KMS-11 (cell line): ENCODE data around the gene ABCE1.

Experiments used
- H2AFZ ChIP-seq: fragments of 200-600 bp; sonication (generic); 2 replicates; pipeline ENCODE4 v1.6.1; 2016; ENCODE audit warnings: antibody characterized with exemption, mixed run types, low read depth
- H3K27ac ChIP-seq: fragments of 200-600 bp; sonication (generic); 2 replicates; pipeline ENCODE4 v1.6.1; 2016; ENCODE audit warnings: mild to moderate bottlenecking, mixed run types
- H3K27me3 ChIP-seq: fragments of 200-600 bp; sonication (generic); 2 replicates; pipeline ENCODE4 v1.6.1; 2017; ENCODE audit warnings: mild to moderate bottlenecking, low read depth, mixed run types, moderate library complexity; ENCODE audit not compliant: insufficient read depth
- H3K36me3 ChIP-seq: fragments of 200-600 bp; sonication (generic); 2 replicates; pipeline ENCODE4 v1.6.1; 2017; ENCODE audit warnings: mild to moderate bottlenecking, mixed run types; ENCODE audit not compliant: insufficient read depth
- H3K4me1 ChIP-seq: fragments of 200-600 bp; sonication (generic); 2 replicates; pipeline ENCODE4 v1.6.1; 2016; ENCODE audit warnings: mild to moderate bottlenecking, low read depth, mixed run types; ENCODE audit not compliant: poor library complexity, severe bottlenecking
- H3K4me2 ChIP-seq: fragments of 200-600 bp; sonication (generic); 2 replicates; pipeline ENCODE4 v1.7.0; 2016; ENCODE audit warnings: mild to moderate bottlenecking, mixed run types
- H3K4me3 ChIP-seq: fragments of 200-600 bp; sonication (generic); IDR thresholded peaks from 2 replicates; pipeline ENCODE4 v1.6.1; 2017; ENCODE audit warnings: low read depth, low read length, mixed read lengths; ENCODE audit not compliant: insufficient read depth
- H3K79me2 ChIP-seq: fragments of 200-600 bp; sonication (generic); 2 replicates; pipeline ENCODE4 v1.6.1; 2016; ENCODE audit warnings: low read depth, mixed run types; ENCODE audit not compliant: insufficient read depth
- H3K9ac ChIP-seq: fragments of 200-600 bp; sonication (generic); 2 replicates; pipeline ENCODE4 v1.6.1; 2016; ENCODE audit warnings: mild to moderate bottlenecking, mixed run types
- H4K20me1 ChIP-seq: fragments of 200-600 bp; sonication (generic); 2 replicates; pipeline ENCODE4 v1.6.1; 2016; ENCODE audit warnings: mild to moderate bottlenecking, mixed run types; ENCODE audit not compliant: insufficient read depth
- CTCF ChIP-seq: fragments of 200-600 bp; sonication (generic); conservative IDR thresholded peaks from 2 replicates; pipeline ENCODE4 v1.6.1; 2017; ENCODE audit warnings: low read depth, mild to moderate bottlenecking, antibody characterized with exemption, low read length, moderate library complexity, mixed read lengths

The ABCE1 gene

GRCh38 chr4:145167887-145168286 lies 69.8 kb downstream of the ABCE1 start:
- no peak overlapping the region for H2AFZ ChIP-seq
- H3K4me2 ChIP-seq, result no peak overlapping the region
- TF ChIP-seq CTCF, result no peak
- no peak overlapping the region for H3K27ac ChIP-seq
- no peaks in the 10 kb centered on the region; the same call in 1 of the 2 replicates for H4K20me1 ChIP-seq
- H3K4me1 ChIP-seq, result peaks cover 12% of the 10 kb centered on the region
- no peak overlapping the region for H3K9ac ChIP-seq
- no peak overlapping the region for H3K4me3 ChIP-seq
- H3K79me2 ChIP-seq, result peaks cover 10% of the 10 kb centered on the region; the same call in 1 of the 2 replicates
- no peaks in the 10 kb centered on the region for H3K27me3 ChIP-seq
- no peaks in the 10 kb centered on the region for H3K36me3 ChIP-seq

GRCh38 chr4:145168581-145169187 lies 70.6 kb downstream of the ABCE1 start:
- no peaks in the 10 kb centered on the region for H3K36me3 ChIP-seq
- peaks cover 18% of the 10 kb centered on the region; the same call in 1 of the 2 replicates for H3K79me2 ChIP-seq
- H3K4me2 ChIP-seq, result no peak overlapping the region; the same call in 1 of the 2 replicates
- no peaks in the 10 kb centered on the region for H3K27me3 ChIP-seq
- no peak for TF ChIP-seq CTCF
- H3K27ac ChIP-seq, result peak overlapping the region; percentile 5; the same call in 1 of the 2 replicates
- H4K20me1 ChIP-seq, result no peaks in the 10 kb centered on the region; the same call in 1 of the 2 replicates
- no peak overlapping the region for H2AFZ ChIP-seq
- no peak overlapping the region for H3K9ac ChIP-seq
- H3K4me1 ChIP-seq, result peaks cover 20% of the 10 kb centered on the region
- H3K4me3 ChIP-seq, result no peak overlapping the region

- Histone ChIP-seq H3K4me1 (peaks cover 28% of the 10 kb centered on the region), H3K36me3 (no peaks in the 10 kb centered on the region), H3K27ac (no peak overlapping the region), H3K79me2 (peaks cover 34% of the 10 kb centered on the region), H3K4me2 (no peak overlapping the region), H2AFZ (no peak overlapping the region), H3K4me3 (no peak overlapping the region), H3K27me3 (no peaks in the 10 kb centered on the region), H4K20me1 (no peaks in the 10 kb centered on the region; the same call in 1 of the 2 replicates), H3K9ac (no peak overlapping the region)
- no peak for TF ChIP-seq CTCF
These were observed 72.1 kb downstream of the ABCE1 start for GRCh38 chr4:145170223-145170622.

GRCh38 chr4:145171911-145172310 lies 73.8 kb downstream of the ABCE1 start:
- peaks cover 45% of the 10 kb centered on the region for H3K4me1 ChIP-seq
- H3K79me2 ChIP-seq, result peaks cover 51% of the 10 kb centered on the region
- TF ChIP-seq CTCF, result no peak
- no peaks in the 10 kb centered on the region for H3K36me3 ChIP-seq
- H3K4me3 ChIP-seq, result no peak overlapping the region
- no peak overlapping the region for H3K4me2 ChIP-seq
- no peak overlapping the region for H2AFZ ChIP-seq
- H3K27me3 ChIP-seq, result no peaks in the 10 kb centered on the region
- H3K27ac ChIP-seq, result no peak overlapping the region
- H4K20me1 ChIP-seq, result no peaks in the 10 kb centered on the region; the same call in 1 of the 2 replicates
- H3K9ac ChIP-seq, result no peak overlapping the region
